ENCODE data around the gene HDAC4.

- no peak for TF ChIP-seq YY1 (IDR thresholded peaks at IDR 0.05; ENCODE audit: low read depth, low read length)
- TF ChIP-seq CTCF (IDR thresholded peaks at IDR 0.05; ENCODE audit: control extremely low read depth in 1 of 3, insufficient read depth in 1 of 3, low read depth in 1 of 3, low read length in 3 of 3) = no peak
- TF ChIP-seq TCF12 (IDR thresholded peaks at IDR 0.05; ENCODE audit: low read depth, low read length) = no peak
- no peak for TF ChIP-seq EZH2 (IDR thresholded peaks at IDR 0.05; ENCODE audit: low read depth, low read length, severe bottlenecking)
- no peak for TF ChIP-seq SP2 (IDR thresholded peaks at IDR 0.05; ENCODE audit: low read length)
- TF ChIP-seq RFX5 (IDR thresholded peaks at IDR 0.05; ENCODE audit: borderline replicate concordance, low read depth, low read length) = no peak
- no peak for TF ChIP-seq POLR2A (IDR thresholded peaks at IDR 0.05; ENCODE audit: control extremely low read depth in 1 of 2, low read depth in 2 of 2, low read length in 2 of 2)
- no peak for TF ChIP-seq ATF2 (IDR thresholded peaks at IDR 0.05; ENCODE audit: low read length)
These were observed 10.1 kb downstream of the HDAC4 start for GRCh38 chr2:239390546-239391285.

All from H1 (cell line).